Ishikawa (cell line): ENCODE data around the gene SLC12A7.

Experiments
- CEBPB ChIP-seq: IDR thresholded peaks from 2 replicates; pipeline ENCODE4 v1.6.1; 2012
- CREB1 ChIP-seq: IDR thresholded peaks from 2 replicates; pipeline ENCODE4 v1.6.1; 2012; ENCODE audit warnings: low read depth
- EGR1 ChIP-seq: IDR thresholded peaks from 2 replicates; pipeline ENCODE4 v1.6.1; 2012
- EP300 ChIP-seq: IDR thresholded peaks from 2 replicates; pipeline ENCODE4 v1.6.1; 2012; ENCODE audit warnings: borderline replicate concordance
- FOXM1 ChIP-seq: IDR thresholded peaks from 2 replicates; pipeline ENCODE4 v1.6.1; 2012; ENCODE audit warnings: low read depth, borderline replicate concordance
- NFIC ChIP-seq: IDR thresholded peaks from 2 replicates; pipeline ENCODE4 v1.6.1; 2012
- TAF1 ChIP-seq: IDR thresholded peaks from 2 replicates; pipeline ENCODE4 v1.6.1; 2012; ENCODE audit warnings: low read depth, mild to moderate bottlenecking
- TCF12 ChIP-seq: IDR thresholded peaks from 2 replicates; pipeline ENCODE4 v1.6.1; 2012; ENCODE audit warnings: low read depth
- TEAD4 ChIP-seq: IDR thresholded peaks from 2 replicates; pipeline ENCODE4 v1.6.1; 2012
- YY1 ChIP-seq: IDR thresholded peaks from 2 replicates; pipeline ENCODE4 v1.6.1; 2012; ENCODE audit warnings: low read depth
- ZBTB7A ChIP-seq: IDR thresholded peaks from 2 replicates; pipeline ENCODE4 v1.6.1; 2012; ENCODE audit warnings: low read depth
- TF ChIP-seq, protein P1 (sequence below): IDR thresholded peaks from 2 replicates; pipeline ENCODE4 v1.6.1; 2012; ENCODE audit warnings: low read depth, mild to moderate bottlenecking
- TF ChIP-seq, protein P2 (sequence below): IDR thresholded peaks from 2 replicates; pipeline ENCODE4 v1.6.1; 2012

DNA sequence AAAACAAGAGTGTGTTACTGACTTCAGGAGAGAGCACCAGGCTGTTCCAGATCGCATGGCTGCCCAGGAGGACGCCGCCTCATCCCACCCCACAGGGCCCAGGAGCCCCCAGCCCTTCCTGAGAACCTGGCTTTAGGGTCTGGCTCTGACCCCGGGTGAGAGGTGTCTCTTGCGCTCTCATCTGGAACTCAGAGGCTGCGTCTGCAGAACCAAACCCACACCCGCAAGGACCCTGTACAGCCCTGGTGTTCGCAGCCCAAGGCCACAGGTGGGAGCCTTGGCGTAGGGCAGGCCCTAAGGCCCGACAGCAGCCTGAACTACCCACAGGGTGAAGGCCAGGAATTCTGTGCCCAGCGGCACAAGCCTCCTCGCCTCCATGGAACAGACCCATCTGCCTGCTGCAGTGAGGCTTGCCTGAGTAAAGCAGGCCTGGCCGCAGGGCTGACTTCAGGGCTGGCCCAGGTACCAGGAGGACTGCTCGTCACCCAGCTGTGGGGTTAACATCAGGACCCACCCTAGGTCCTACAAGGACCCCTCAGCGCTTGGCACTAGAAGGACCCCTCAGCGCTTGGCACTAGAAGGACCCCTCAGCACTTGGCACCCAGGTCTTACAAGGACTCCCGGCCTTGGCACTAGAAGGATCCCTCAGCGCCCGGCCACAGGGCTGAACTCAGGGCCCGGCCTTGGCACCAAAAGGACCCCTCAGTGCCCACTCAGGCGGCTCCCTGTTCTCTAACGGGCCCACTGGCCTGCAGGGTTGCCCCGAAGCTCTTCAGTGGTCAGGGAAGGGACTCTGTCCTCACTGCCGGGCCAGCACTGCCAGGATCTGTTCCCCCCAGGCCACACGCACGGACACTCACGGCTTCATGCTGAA lies 55.0 kb downstream of the SLC12A7 start:
- no peak for TF ChIP-seq ZBTB7A
- TF ChIP-seq YY1 = no peak
- no peak for TF ChIP-seq TEAD4
- TF ChIP-seq FOXM1 = no peak
- TF ChIP-seq EP300 = no peak
- TF ChIP-seq TCF12 = no peak
- TF ChIP-seq, protein P1, sequence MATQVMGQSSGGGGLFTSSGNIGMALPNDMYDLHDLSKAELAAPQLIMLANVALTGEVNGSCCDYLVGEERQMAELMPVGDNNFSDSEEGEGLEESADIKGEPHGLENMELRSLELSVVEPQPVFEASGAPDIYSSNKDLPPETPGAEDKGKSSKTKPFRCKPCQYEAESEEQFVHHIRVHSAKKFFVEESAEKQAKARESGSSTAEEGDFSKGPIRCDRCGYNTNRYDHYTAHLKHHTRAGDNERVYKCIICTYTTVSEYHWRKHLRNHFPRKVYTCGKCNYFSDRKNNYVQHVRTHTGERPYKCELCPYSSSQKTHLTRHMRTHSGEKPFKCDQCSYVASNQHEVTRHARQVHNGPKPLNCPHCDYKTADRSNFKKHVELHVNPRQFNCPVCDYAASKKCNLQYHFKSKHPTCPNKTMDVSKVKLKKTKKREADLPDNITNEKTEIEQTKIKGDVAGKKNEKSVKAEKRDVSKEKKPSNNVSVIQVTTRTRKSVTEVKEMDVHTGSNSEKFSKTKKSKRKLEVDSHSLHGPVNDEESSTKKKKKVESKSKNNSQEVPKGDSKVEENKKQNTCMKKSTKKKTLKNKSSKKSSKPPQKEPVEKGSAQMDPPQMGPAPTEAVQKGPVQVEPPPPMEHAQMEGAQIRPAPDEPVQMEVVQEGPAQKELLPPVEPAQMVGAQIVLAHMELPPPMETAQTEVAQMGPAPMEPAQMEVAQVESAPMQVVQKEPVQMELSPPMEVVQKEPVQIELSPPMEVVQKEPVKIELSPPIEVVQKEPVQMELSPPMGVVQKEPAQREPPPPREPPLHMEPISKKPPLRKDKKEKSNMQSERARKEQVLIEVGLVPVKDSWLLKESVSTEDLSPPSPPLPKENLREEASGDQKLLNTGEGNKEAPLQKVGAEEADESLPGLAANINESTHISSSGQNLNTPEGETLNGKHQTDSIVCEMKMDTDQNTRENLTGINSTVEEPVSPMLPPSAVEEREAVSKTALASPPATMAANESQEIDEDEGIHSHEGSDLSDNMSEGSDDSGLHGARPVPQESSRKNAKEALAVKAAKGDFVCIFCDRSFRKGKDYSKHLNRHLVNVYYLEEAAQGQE = no peak
- no peak for TF ChIP-seq TAF1
- TF ChIP-seq, protein P2, sequence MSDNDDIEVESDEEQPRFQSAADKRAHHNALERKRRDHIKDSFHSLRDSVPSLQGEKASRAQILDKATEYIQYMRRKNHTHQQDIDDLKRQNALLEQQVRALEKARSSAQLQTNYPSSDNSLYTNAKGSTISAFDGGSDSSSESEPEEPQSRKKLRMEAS = no peak
- TF ChIP-seq CREB1 = no peak
- no peak for TF ChIP-seq CEBPB
- no peak for TF ChIP-seq NFIC
- TF ChIP-seq EGR1 = no peak
